Panc1 (cell line): ENCODE measurements around the gene OSBPL9. TPM values are rescaled to one million over a fixed set of nuclear protein-coding genes. Genes with fewer than 3 reads are reported as not detected.
"Not testable (repeated sequence)": the region's sequence is repeated elsewhere in the genome, so short reads cannot be mapped to it uniquely, and the experiment has no call there.

Source experiments
- ATAC-seq: fragments of 200-7000 bp; cut with Tn5 transposase; 2 replicates; pipeline ENCODE4 v1.9.1; 2020; ENCODE audit warnings: mild to moderate bottlenecking, moderate library complexity
- BruUV-seq: library from RNA; stranded (reverse); fragments of 400-500 nt; replicated peaks from 2 replicates; lab custom pipeline; 2021; lab: Mats Ljungman, UMichigan
- CTCF ChIA-PET: fragments of 300-600 bp; sonication (Branson Sonifier 250); formaldehyde crosslinking; loops from one replicate; lab custom pipeline; 2022; ENCODE audit warnings: antibody characterized with exemption; lab: Charles Lee
- POLR2A ChIA-PET: fragments of 300-600 bp; sonication (Branson Sonifier 250); formaldehyde crosslinking; loops from one replicate; lab custom pipeline; 2022; ENCODE audit warnings: antibody characterized with exemption; lab: Charles Lee
- DNase-seq: peaks from one replicate; pipeline ENCODE4 v3.0.0-alpha.2; 2010; ENCODE audit warnings: low read depth, low spot score
- H3K27ac ChIP-seq: 2 replicates; pipeline ENCODE4 v1.5.1; 2011; ENCODE audit warnings: mild to moderate bottlenecking, low read length, inconsistent platforms
- H3K27me3 ChIP-seq: fragments of 200-500 bp; sonication (Bioruptor generic); 2 replicates; pipeline ENCODE4 v1.6.0; 2014; ENCODE audit warnings: low read length, inconsistent platforms; ENCODE audit not compliant: control insufficient read depth, insufficient read depth
- H3K36me3 ChIP-seq: fragments of 200-500 bp; sonication (Bioruptor generic); 2 replicates; pipeline ENCODE4 v1.5.1; 2014; ENCODE audit warnings: inconsistent platforms, mild to moderate bottlenecking, low read length, moderate library complexity; ENCODE audit not compliant: control insufficient read depth, insufficient read depth
- H3K4me1 ChIP-seq: 2 replicates; pipeline ENCODE4 v1.5.1; 2011; ENCODE audit warnings: inconsistent platforms, mild to moderate bottlenecking, low read length, moderate library complexity; ENCODE audit not compliant: control insufficient read depth, insufficient read depth
- H3K4me3 ChIP-seq, 2 experiments: 2 replicates each; pipeline ENCODE4 v1.5.1; 2011 to 2012; ENCODE audit warnings: low read depth in 2 of 2, low read length in 2 of 2, mild to moderate bottlenecking in 2 of 2, inconsistent platforms in 1 of 2, moderate library complexity in 1 of 2
- H3K9me3 ChIP-seq: fragments of 200-500 bp; sonication (Bioruptor generic); 2 replicates; pipeline ENCODE4 v1.5.1; 2014; ENCODE audit warnings: low read depth, mild to moderate bottlenecking, inconsistent platforms, low read length, moderate library complexity; ENCODE audit not compliant: control insufficient read depth, insufficient read depth
- POLR2AphosphoS5 ChIP-seq: IDR thresholded peaks from 2 replicates; pipeline ENCODE4 v1.6.1; 2012; ENCODE audit warnings: mild to moderate bottlenecking, low read depth, low read length, moderate library complexity
- REST ChIP-seq, 2 experiments: IDR thresholded peaks; 2 replicates each; pipeline ENCODE4 v1.6.1; 2011 to 2012; ENCODE audit warnings: low read depth in 2 of 2, control low read depth in 1 of 2, low read length in 1 of 2, mild to moderate bottlenecking in 1 of 2, moderate library complexity in 1 of 2; ENCODE audit not compliant: insufficient read depth in 1 of 2
- SIN3A ChIP-seq: IDR thresholded peaks from 2 replicates; pipeline ENCODE4 v1.6.1; 2012; ENCODE audit warnings: low read depth, mild to moderate bottlenecking, low read length, moderate library complexity, borderline replicate concordance; ENCODE audit not compliant: insufficient read depth
- TCF7L2 ChIP-seq: IDR thresholded peaks from 2 replicates; pipeline ENCODE4 v1.6.1; 2011; ENCODE audit warnings: mild to moderate bottlenecking, low read depth, low read length, inconsistent platforms
- in situ Hi-C: cut with HindIII; loops from 2 replicates; pipeline ENCODE4 v1.10.0; 2016; ENCODE audit warnings: low sequenced_read_pairs, low pct_unique_long_range_greater_than_20kb
- intact Hi-C: fragments of 100-400 bp; cut with micrococcal nuclease; formaldehyde crosslinking; loops from one replicate; pipeline ENCODE4 v1.10.0; 2022; ENCODE audit not compliant: unreplicated experiment
- total RNA-seq: library from RNA; stranded (reverse); gene quantifications from one replicate; pipeline ENCODE4 v1.2.1, GENCODE V29; 2021; ENCODE audit not compliant: unreplicated experiment
- TF ChIP-seq, protein P1 (sequence below): fragments of 450-650 bp; IDR thresholded peaks from 2 replicates; pipeline ENCODE4 v1.5.1; 2017; ENCODE audit warnings: mild to moderate bottlenecking

The OSBPL9 gene
- total RNA-seq, 1 experiment from 2014 or later = 85.5 TPM

GRCh38 chr1:51818487-51818886 is 201.6 kb downstream of the OSBPL9 start:
- no peak overlapping the region for H3K4me3 ChIP-seq
- no TSS peak for BruUV-seq
- DNase-seq (no peak), ATAC-seq (no peak)
- H3K27ac ChIP-seq = no peak overlapping the region
- intact Hi-C loops = no loop called here
- POLR2A ChIA-PET = no interaction called here
- CTCF ChIA-PET = no interaction called here
- peaks cover 48% of the 10 kb centered on the region for H3K36me3 ChIP-seq
- TF ChIP-seq, protein P1, sequence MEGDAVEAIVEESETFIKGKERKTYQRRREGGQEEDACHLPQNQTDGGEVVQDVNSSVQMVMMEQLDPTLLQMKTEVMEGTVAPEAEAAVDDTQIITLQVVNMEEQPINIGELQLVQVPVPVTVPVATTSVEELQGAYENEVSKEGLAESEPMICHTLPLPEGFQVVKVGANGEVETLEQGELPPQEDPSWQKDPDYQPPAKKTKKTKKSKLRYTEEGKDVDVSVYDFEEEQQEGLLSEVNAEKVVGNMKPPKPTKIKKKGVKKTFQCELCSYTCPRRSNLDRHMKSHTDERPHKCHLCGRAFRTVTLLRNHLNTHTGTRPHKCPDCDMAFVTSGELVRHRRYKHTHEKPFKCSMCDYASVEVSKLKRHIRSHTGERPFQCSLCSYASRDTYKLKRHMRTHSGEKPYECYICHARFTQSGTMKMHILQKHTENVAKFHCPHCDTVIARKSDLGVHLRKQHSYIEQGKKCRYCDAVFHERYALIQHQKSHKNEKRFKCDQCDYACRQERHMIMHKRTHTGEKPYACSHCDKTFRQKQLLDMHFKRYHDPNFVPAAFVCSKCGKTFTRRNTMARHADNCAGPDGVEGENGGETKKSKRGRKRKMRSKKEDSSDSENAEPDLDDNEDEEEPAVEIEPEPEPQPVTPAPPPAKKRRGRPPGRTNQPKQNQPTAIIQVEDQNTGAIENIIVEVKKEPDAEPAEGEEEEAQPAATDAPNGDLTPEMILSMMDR = no peak
- TF ChIP-seq SIN3A (no peak), POLR2AphosphoS5 (no peak), REST (IDR thresholded peaks at IDR 0.05; ENCODE audit: insufficient read depth in 1 of 2, low read depth in 2 of 2, low read length in 1 of 2) (no peak), TCF7L2 (no peak)
- no peaks in the 10 kb centered on the region for H3K9me3 ChIP-seq
- no peaks in the 10 kb centered on the region for H3K27me3 ChIP-seq
- H3K4me1 ChIP-seq = no peaks in the 10 kb centered on the region
- in situ Hi-C loops = no loop called here

DNA sequence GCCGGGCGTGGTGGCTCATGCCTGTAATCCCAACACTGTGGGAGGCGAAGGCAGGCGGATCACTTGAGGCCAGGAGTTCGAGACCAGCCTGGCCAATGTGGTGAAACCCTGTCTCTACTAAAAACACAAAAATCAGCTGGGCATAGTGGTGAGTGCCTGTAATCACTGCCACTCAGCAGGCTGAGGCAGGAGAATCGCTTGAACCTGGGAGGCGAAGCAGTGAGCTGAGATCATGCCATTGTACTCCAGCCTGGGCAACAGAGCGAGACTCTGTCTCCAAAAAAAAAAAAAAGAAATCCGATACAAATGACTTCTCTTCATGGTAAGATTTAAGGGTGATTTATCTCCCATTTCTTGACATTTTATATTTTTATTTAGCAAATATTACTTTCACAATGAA is 202.1 kb downstream of the OSBPL9 start:
- H3K36me3 ChIP-seq = peaks cover 49% of the 10 kb centered on the region
- H3K27ac ChIP-seq, in situ Hi-C loops, DNase-seq, H3K4me1 ChIP-seq, H3K27me3 ChIP-seq, intact Hi-C loops, H3K9me3 ChIP-seq, ATAC-seq, CTCF ChIA-PET, H3K4me3 ChIP-seq, BruUV-seq: not testable (repeated sequence)
- POLR2A ChIA-PET = interaction anchor here (0.6 kb wide), 1 partner anchor 12 kb away, joined by 3 read pairs; no protein-coding TSS in a partner anchor

DNA sequence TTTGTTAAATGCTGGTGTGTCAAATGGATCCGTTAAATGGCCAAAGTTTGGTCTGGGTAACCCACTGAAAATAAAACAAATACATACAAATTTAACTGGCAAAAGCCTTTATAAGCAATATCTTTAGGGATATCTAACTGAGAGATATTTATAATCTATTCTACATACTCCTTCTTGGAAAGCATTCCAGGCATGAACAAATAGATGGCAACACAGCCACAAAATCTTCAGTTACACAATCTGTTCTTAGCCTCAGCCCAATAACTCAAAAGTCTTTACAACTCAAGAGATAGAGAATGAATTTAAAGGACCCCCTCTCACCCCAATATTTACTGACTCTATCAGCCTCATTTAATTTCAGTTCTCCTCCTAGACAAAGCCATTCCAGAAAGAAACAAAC is 202.9 kb downstream of the OSBPL9 start:
- Histone ChIP-seq H3K4me1 (no peaks in the 10 kb centered on the region), H3K36me3 (peaks cover 44% of the 10 kb centered on the region), H3K27me3 (no peaks in the 10 kb centered on the region), H3K9me3 (no peaks in the 10 kb centered on the region), H3K27ac (no peak overlapping the region), H3K4me3 (no peak overlapping the region)
- in situ Hi-C loops (no loop called here), intact Hi-C loops (no loop called here)
- TF ChIP-seq POLR2AphosphoS5 (no peak), SIN3A (no peak)
- BruUV-seq = no TSS peak
- CTCF ChIA-PET = no interaction called here
- POLR2A ChIA-PET = interaction anchor here (0.6 kb wide), 1 partner anchor 12 kb away, joined by 3 read pairs; no protein-coding TSS in a partner anchor
- DNase-seq = no peak
- no peak for ATAC-seq
